Naive thymus-derived CD8-positive, alpha-beta T cell (primary cell): ENCODE measurements around the gene PRKCH. TPM values are rescaled to one million over a fixed set of nuclear protein-coding genes. Genes with fewer than 3 reads are reported as not detected.

ENCODE experiments used
- ATAC-seq, 2 donors: fragments of 150-1000 bp; cut with Tn5 transposase in 1 of 2; sonication (Bioruptor Pico), chemical (Tn5 transposase) in 1 of 2; 1 replicate in 1 of 2; 2 replicates in 1 of 2; pipeline ENCODE4 v1.10.0; 2021; ENCODE audit warnings: mild to moderate bottlenecking in 2 of 2, moderate library complexity in 2 of 2
- POLR2A ChIA-PET: fragments of 350-600 bp; sonication (Branson Sonifier 250); formaldehyde crosslinking; loops from one replicate; lab custom pipeline; 2021; ENCODE audit warnings: antibody characterized with exemption; lab: Charles Lee
- DNase-seq, 10 donors: peaks; one replicate each; pipeline versions ENCODE4 v3.0.0 to v3.0.0-alpha.2; 2020 to 2022
- H3K27ac Mint-ChIP-seq, 10 donors: one replicate each; pipeline ENCODE4 v1.8.0; 2020 to 2022; ENCODE audit warnings: mild to moderate bottlenecking in 10 of 10, mixed read lengths in 10 of 10, moderate library complexity in 4 of 10, inconsistent platforms in 1 of 10
- H3K27me3 Mint-ChIP-seq, 5 donors: one replicate each; pipeline ENCODE4 v1.8.0; 2021 to 2022; ENCODE audit warnings: mixed read lengths in 5 of 5
- H3K36me3 Mint-ChIP-seq, 3 donors: one replicate each; pipeline ENCODE4 v1.8.0; 2020 to 2022; ENCODE audit warnings: mixed read lengths in 3 of 3, mild to moderate bottlenecking in 2 of 3, inconsistent platforms in 1 of 3
- H3K4me1 Mint-ChIP-seq, 4 donors: one replicate each; pipeline ENCODE4 v1.8.0; 2021 to 2022; ENCODE audit warnings: mixed read lengths in 4 of 4
- H3K4me3 Mint-ChIP-seq, 10 donors: one replicate each; pipeline ENCODE4 v1.8.0; 2020 to 2022; ENCODE audit warnings: mild to moderate bottlenecking in 10 of 10, mixed read lengths in 10 of 10, moderate library complexity in 6 of 10, inconsistent platforms in 1 of 10
- H3K9me3 Mint-ChIP-seq, 9 donors: one replicate each; pipeline ENCODE4 v1.8.0; 2020 to 2022; ENCODE audit warnings: mixed read lengths in 9 of 9, mild to moderate bottlenecking in 3 of 9, inconsistent platforms in 1 of 9, moderate library complexity in 1 of 9
- polyA plus RNA-seq, 3 donors: library from polyadenylated mRNA; unstranded; fragments of 300-500 nt; fragmentation: Illumina TruSeq; gene quantifications; one replicate each; pipeline ENCODE4 v1.2.3, GENCODE V29; 2021
- total RNA-seq, 8 experiments: library from RNA in 2 of 8; stranded (reverse) in 2 of 8; gene quantifications; one replicate each; pipeline ENCODE4 v1.2.3 and lab custom pipeline; 2021 to 2026

PRKCH gene
- total and polyA plus RNA-seq, 5 experiments from 2014 or later, result 184 to 306 (median 264) TPM

GRCh38 chr14:61438860-61439765 lies 117.7 kb downstream of the PRKCH start:
- peak overlapping the region; percentile 65 to 98 (median 82) for H3K4me3 Mint-ChIP-seq
- DNase-seq (peak in 8 of 10 donors; percentile 17 to 71 (median 45)), ATAC-seq (peak; percentile 51 to 58)

GRCh38 chr14:61439779-61440418 lies 118.5 kb downstream of the PRKCH start:
- ATAC-seq, result no peak
- Mint-ChIP-seq H3K36me3 (peaks cover 0 to 33% (median 0%) of the 10 kb centered on the region in 3 donors), H3K4me3 (peak overlapping the region; percentile 65 to 98 (median 82)), H3K4me1 (peaks cover 40 to 94% (median 91%) of the 10 kb centered on the region in 4 donors), H3K27ac (peak overlapping the region; percentile 90 to 99 (median 94)), H3K27me3 (no peaks in the 10 kb centered on the region), H3K9me3 (no peaks in the 10 kb centered on the region)
- POLR2A ChIA-PET, result no interaction called here
- no peak for DNase-seq

More at GRCh38 chr14:61438860-61439765, 117.7 kb downstream of the PRKCH start:
- Mint-ChIP-seq H3K36me3 (peaks cover 0 to 33% (median 0%) of the 10 kb centered on the region in 3 donors), H3K4me1 (peaks cover 39 to 96% (median 91%) of the 10 kb centered on the region in 4 donors), H3K27ac (peak overlapping the region; percentile 90 to 99 (median 94)), H3K9me3 (no peaks in the 10 kb centered on the region), H3K27me3 (no peaks in the 10 kb centered on the region)
- POLR2A ChIA-PET, result interaction anchor here (0.6 to 1.2 kb wide), 2 partner anchors 12 to 117 kb away, joined by 3 to 5 read pairs; partner anchors contain the start of gene PRKCH

- peaks cover 40 to 95% (median 94%) of the 10 kb centered on the region in 4 donors for H3K4me1 Mint-ChIP-seq
- no peaks in the 10 kb centered on the region for H3K9me3 Mint-ChIP-seq
- ATAC-seq (no peak), DNase-seq (no peak)
- peak overlapping the region in 9 of 10 donors; percentile 65 to 83 (median 72) for H3K4me3 Mint-ChIP-seq
- H3K27me3 Mint-ChIP-seq, result no peaks in the 10 kb centered on the region
- peaks cover 8 to 50% (median 11%) of the 10 kb centered on the region in 3 donors for H3K36me3 Mint-ChIP-seq
- peak overlapping the region; percentile 29 to 97 (median 93) for H3K27ac Mint-ChIP-seq
- POLR2A ChIA-PET, result no interaction called here
Measured at GRCh38 chr14:61443481-61443880, 122.1 kb downstream of the PRKCH start.

- Mint-ChIP-seq H3K36me3 (peaks cover 8 to 57% (median 11%) of the 10 kb centered on the region in 3 donors), H3K27me3 (no peaks in the 10 kb centered on the region), H3K4me3 (peak overlapping the region; percentile 65 to 83 (median 74)), H3K9me3 (no peaks in the 10 kb centered on the region), H3K27ac (peak overlapping the region; percentile 73 to 97 (median 93)), H3K4me1 (peaks cover 40 to 95% (median 94%) of the 10 kb centered on the region in 4 donors)
- ATAC-seq (peak; percentile 81 to 85), DNase-seq (peak; percentile 28 to 74 (median 54))
- POLR2A ChIA-PET, result interaction anchor here (0.6 kb wide), 1 partner anchor 116 kb away, joined by 8 read pairs; no protein-coding TSS in a partner anchor
Measured at GRCh38 chr14:61444215-61444768, 122.9 kb downstream of the PRKCH start.

- peak overlapping the region in 8 of 10 donors; percentile 16 to 85 (median 70) for H3K4me3 Mint-ChIP-seq
- H3K9me3 Mint-ChIP-seq, result no peaks in the 10 kb centered on the region
- ATAC-seq, result no peak
- DNase-seq, result no peak
- H3K4me1 Mint-ChIP-seq, result peaks cover 61 to 100% (median 98%) of the 10 kb centered on the region in 4 donors
- peak overlapping the region; percentile 87 to 97 (median 94) for H3K27ac Mint-ChIP-seq
- POLR2A ChIA-PET, result interaction anchor here (0.9 to 2.3 kb wide), 8 partner anchors 13 to 171 kb away, joined by 3 to 16 read pairs (median 6); partner anchors contain the start of gene PRKCH
- H3K36me3 Mint-ChIP-seq, result peaks cover 8 to 92% (median 37%) of the 10 kb centered on the region in 3 donors
- no peaks in the 10 kb centered on the region for H3K27me3 Mint-ChIP-seq
Measured at GRCh38 chr14:61451491-61451890, 130.1 kb downstream of the PRKCH start.

GRCh38 chr14:61451891-61452400 lies 130.6 kb downstream of the PRKCH start:
- peak overlapping the region; percentile 87 to 97 (median 94) for H3K27ac Mint-ChIP-seq
- POLR2A ChIA-PET, result interaction anchor here (0.9 to 2.3 kb wide), 18 partner anchors 10 to 310 kb away, joined by 3 to 16 read pairs (median 4); partner anchors contain the start of genes PRKCH and SNAPC1
- peak overlapping the region; percentile 66 to 85 (median 78) for H3K4me3 Mint-ChIP-seq
- H3K9me3 Mint-ChIP-seq, result no peaks in the 10 kb centered on the region
- no peak for DNase-seq
- peaks cover 9 to 92% (median 38%) of the 10 kb centered on the region in 3 donors for H3K36me3 Mint-ChIP-seq
- H3K4me1 Mint-ChIP-seq, result peaks cover 61 to 100% (median 97%) of the 10 kb centered on the region in 4 donors
- H3K27me3 Mint-ChIP-seq, result no peaks in the 10 kb centered on the region
- peak; percentile 6 for ATAC-seq

GRCh38 chr14:61452452-61452851 lies 131.1 kb downstream of the PRKCH start:
- peak overlapping the region; percentile 87 to 97 (median 94) for H3K27ac Mint-ChIP-seq
- H3K9me3 Mint-ChIP-seq, result no peaks in the 10 kb centered on the region
- POLR2A ChIA-PET, result interaction anchor here (0.6 to 2.3 kb wide), 23 partner anchors 8 to 310 kb away, joined by 3 to 16 read pairs (median 3); partner anchors contain the start of genes PRKCH and SNAPC1
- H3K27me3 Mint-ChIP-seq, result no peaks in the 10 kb centered on the region
- peaks cover 57 to 100% (median 97%) of the 10 kb centered on the region in 4 donors for H3K4me1 Mint-ChIP-seq
- H3K4me3 Mint-ChIP-seq, result peak overlapping the region; percentile 66 to 85 (median 78)
- H3K36me3 Mint-ChIP-seq, result peaks cover 4 to 92% (median 40%) of the 10 kb centered on the region in 3 donors
- peak; percentile 85 to 88 for ATAC-seq
- peak in 8 of 10 donors; percentile 37 to 77 (median 63) for DNase-seq

GRCh38 chr14:61453103-61453767 lies 131.9 kb downstream of the PRKCH start:
- ATAC-seq (no peak), DNase-seq (no peak)
- POLR2A ChIA-PET, result interaction anchor here (0.6 to 2.3 kb wide), 21 partner anchors 8 to 309 kb away, joined by 3 to 16 read pairs (median 4); partner anchors contain the start of genes PRKCH and SNAPC1
- H3K9me3 Mint-ChIP-seq, result no peaks in the 10 kb centered on the region
- peak overlapping the region; percentile 44 to 85 (median 78) for H3K4me3 Mint-ChIP-seq
- peaks cover 6 to 95% (median 46%) of the 10 kb centered on the region in 3 donors for H3K36me3 Mint-ChIP-seq
- no peaks in the 10 kb centered on the region for H3K27me3 Mint-ChIP-seq
- peak overlapping the region; percentile 87 to 97 (median 94) for H3K27ac Mint-ChIP-seq
- H3K4me1 Mint-ChIP-seq, result peaks cover 55 to 95% (median 92%) of the 10 kb centered on the region in 4 donors

GRCh38 chr14:61454545-61454944 lies 133.2 kb downstream of the PRKCH start:
- ATAC-seq (no peak), DNase-seq (no peak)
- Mint-ChIP-seq H3K27me3 (no peaks in the 10 kb centered on the region), H3K4me3 (peak overlapping the region; percentile 19 to 85 (median 55)), H3K4me1 (peaks cover 54 to 95% (median 89%) of the 10 kb centered on the region in 4 donors), H3K9me3 (peaks cover 0 to 2% (median 0%) of the 10 kb centered on the region in 9 donors), H3K36me3 (peaks cover 18 to 96% (median 58%) of the 10 kb centered on the region in 3 donors), H3K27ac (peak overlapping the region; percentile 87 to 97 (median 94))
- POLR2A ChIA-PET, result interaction anchor here (0.7 to 1.3 kb wide), 3 partner anchors 21 to 131 kb away, joined by 4 to 5 read pairs (median 4); no protein-coding TSS in a partner anchor

- DNase-seq, result peak in 1 of 10 donors; percentile 52
- peaks cover 22 to 94% (median 60%) of the 10 kb centered on the region in 3 donors for H3K36me3 Mint-ChIP-seq
Measured at GRCh38 chr14:61455351-61455750, 134.0 kb downstream of the PRKCH start.

More at GRCh38 chr14:61455351-61455750, 134.0 kb downstream of the PRKCH start:
- Mint-ChIP-seq H3K4me1 (peaks cover 51 to 91% (median 83%) of the 10 kb centered on the region in 4 donors), H3K9me3 (peaks cover 0 to 7% (median 0%) of the 10 kb centered on the region in 9 donors), H3K4me3 (peak overlapping the region in 9 of 10 donors; percentile 46 to 85 (median 59)), H3K27ac (peak overlapping the region; percentile 39 to 97 (median 93)), H3K27me3 (no peaks in the 10 kb centered on the region)
- POLR2A ChIA-PET, result interaction anchor here (0.7 to 1.3 kb wide), 4 partner anchors 20 to 108 kb away, joined by 3 to 5 read pairs (median 4); no protein-coding TSS in a partner anchor
- no peak for ATAC-seq
